H9 (cell line): ENCODE measurements around the gene PRSS57. TPM values are rescaled to one million over a fixed set of nuclear protein-coding genes. Genes with fewer than 3 reads are reported as not detected.

Experiments
- DNase-seq: peaks from one replicate; pipeline ENCODE4 v3.0.0-alpha.2; 2017
- H2AFZ ChIP-seq: one replicate; pipeline ENCODE4 v1.6.1; 2013; ENCODE audit warnings: mild to moderate bottlenecking, low read length, control low read depth, moderate library complexity
- H2AK5ac ChIP-seq: 2 replicates; pipeline ENCODE4 v1.6.1; 2013; ENCODE audit warnings: low read length, control low read depth, mixed read lengths; ENCODE audit not compliant: insufficient read length
- H2BK120ac ChIP-seq: one replicate; pipeline ENCODE4 v1.6.1; 2013; ENCODE audit warnings: low read depth, mild to moderate bottlenecking, low read length, control low read depth, inconsistent platforms; ENCODE audit not compliant: poor library complexity, severe bottlenecking
- H2BK12ac ChIP-seq: 2 replicates; pipeline ENCODE4 v1.6.1; 2013; ENCODE audit warnings: low read length, control low read depth, mixed read lengths, low read depth; ENCODE audit not compliant: insufficient read length
- H2BK15ac ChIP-seq: 2 replicates; pipeline ENCODE4 v1.6.1; 2013; ENCODE audit warnings: low read depth, low read length, control low read depth
- H2BK20ac ChIP-seq: one replicate; pipeline ENCODE4 v1.6.1; 2013; ENCODE audit warnings: low read depth, mild to moderate bottlenecking, low read length, control low read depth, inconsistent platforms; ENCODE audit not compliant: poor library complexity, severe bottlenecking
- H2BK5ac ChIP-seq: 2 replicates; pipeline ENCODE4 v1.6.1; 2013; ENCODE audit warnings: low read length, control low read depth, mixed read lengths; ENCODE audit not compliant: insufficient read length
- H3K14ac ChIP-seq: 2 replicates; pipeline ENCODE4 v1.6.1; 2013; ENCODE audit warnings: low read length, control low read depth; ENCODE audit not compliant: insufficient read depth
- H3K18ac ChIP-seq: 2 replicates; pipeline ENCODE4 v1.6.1; 2013; ENCODE audit warnings: low read depth, mild to moderate bottlenecking, mixed read lengths, low read length, control low read depth; ENCODE audit not compliant: insufficient read length
- H3K23ac ChIP-seq: 2 replicates; pipeline ENCODE4 v1.6.1; 2013; ENCODE audit warnings: low read length, control low read depth, mixed read lengths, low read depth; ENCODE audit not compliant: insufficient read length
- H3K23me2 ChIP-seq: 2 replicates; pipeline ENCODE4 v1.6.1; 2013; ENCODE audit warnings: low read depth, mild to moderate bottlenecking, mixed read lengths, low read length, control low read depth; ENCODE audit not compliant: insufficient read length, poor library complexity, severe bottlenecking
- H3K27ac ChIP-seq: 2 replicates; pipeline ENCODE4 v1.5.1; 2013; ENCODE audit warnings: low read length, control low read depth, mixed read lengths, low read depth; ENCODE audit not compliant: insufficient read length
- H3K27me3 ChIP-seq: 2 replicates; pipeline ENCODE4 v1.6.1; 2013; ENCODE audit warnings: low read length, control low read depth, inconsistent platforms; ENCODE audit not compliant: insufficient read depth
- H3K4ac ChIP-seq: 2 replicates; pipeline ENCODE4 v1.6.1; 2013; ENCODE audit warnings: low read depth, mild to moderate bottlenecking, control low read depth, inconsistent platforms, low read length, moderate library complexity
- H3K4me1 ChIP-seq: 2 replicates; pipeline ENCODE4 v1.6.1; 2013; ENCODE audit warnings: low read length, control low read depth, inconsistent platforms; ENCODE audit not compliant: insufficient read depth
- H3K4me2 ChIP-seq: 2 replicates; pipeline ENCODE4 v1.6.1; 2013; ENCODE audit warnings: low read length, control low read depth, mixed read lengths; ENCODE audit not compliant: insufficient read length, insufficient read depth
- H3K56ac ChIP-seq: 2 replicates; pipeline ENCODE4 v1.6.1; 2013; ENCODE audit warnings: low read depth, mild to moderate bottlenecking, mixed read lengths, low read length, control low read depth; ENCODE audit not compliant: insufficient read length
- H3K79me1 ChIP-seq: 2 replicates; pipeline ENCODE4 v1.6.1; 2013; ENCODE audit warnings: low read depth, mild to moderate bottlenecking, moderate library complexity, low read length, control low read depth, inconsistent platforms; ENCODE audit not compliant: insufficient read depth, poor library complexity, severe bottlenecking
- H3K79me2 ChIP-seq: 2 replicates; pipeline ENCODE4 v1.6.1; 2013; ENCODE audit warnings: low read length, control low read depth, inconsistent platforms; ENCODE audit not compliant: insufficient read depth
- H3K9ac ChIP-seq: 2 replicates; pipeline ENCODE4 v1.6.1; 2013; ENCODE audit warnings: low read length, control low read depth, mixed read lengths; ENCODE audit not compliant: insufficient read length; ENCODE audit errors: extremely low read depth
- H3K9me3 ChIP-seq: one replicate; pipeline ENCODE4 v1.6.1; 2013; ENCODE audit warnings: low read depth, low read length, inconsistent platforms; ENCODE audit not compliant: control insufficient read depth
- H3T11ph ChIP-seq: one replicate; pipeline ENCODE4 v1.6.1; 2013; ENCODE audit warnings: mild to moderate bottlenecking, low read length, control low read depth, inconsistent platforms
- H4K20me1 ChIP-seq: one replicate; pipeline ENCODE4 v1.6.1; 2013; ENCODE audit not compliant: control insufficient read depth, insufficient read length, insufficient read depth
- H4K5ac ChIP-seq: 2 replicates; pipeline ENCODE4 v1.6.1; 2013; ENCODE audit warnings: low read depth, mild to moderate bottlenecking, mixed read lengths, low read length, control low read depth; ENCODE audit not compliant: insufficient read length
- H4K8ac ChIP-seq: replicated peaks from 2 replicates; pipeline ENCODE4 v1.6.1; 2013; ENCODE audit warnings: low read length, control low read depth, mixed read lengths, low read depth; ENCODE audit not compliant: insufficient read length
- H4K91ac ChIP-seq: 2 replicates; pipeline ENCODE4 v1.6.1; 2013; ENCODE audit warnings: low read depth, mild to moderate bottlenecking, moderate library complexity, mixed read lengths, low read length, control low read depth; ENCODE audit not compliant: insufficient read length
- H3K27ac Mint-ChIP-seq, 3 experiments: 2 replicates in 2 of 3; 3 replicates in 1 of 3; pipeline ENCODE4 v1.8.0; 2020 to 2021; ENCODE audit warnings: mixed read lengths in 3 of 3, mild to moderate bottlenecking in 1 of 3, moderate library complexity in 1 of 3
- H3K27me3 Mint-ChIP-seq: 2 replicates; pipeline ENCODE4 v1.8.0; 2021; ENCODE audit warnings: low read depth, mild to moderate bottlenecking, moderate library complexity, mixed read lengths
- H3K36me3 Mint-ChIP-seq, 3 experiments: 2 replicates in 2 of 3; 3 replicates in 1 of 3; pipeline ENCODE4 v1.8.0; 2020 to 2021; ENCODE audit warnings: low read depth in 3 of 3, mixed read lengths in 3 of 3; ENCODE audit not compliant: insufficient read depth in 1 of 3
- H3K4me1 Mint-ChIP-seq, 2 experiments: 2 replicates each; pipeline ENCODE4 v1.8.0; 2020; ENCODE audit warnings: mixed read lengths in 2 of 2
- H3K4me3 Mint-ChIP-seq, 2 experiments: 2 replicates in 1 of 2; 3 replicates in 1 of 2; pipeline ENCODE4 v1.8.0; 2020 to 2021; ENCODE audit warnings: mild to moderate bottlenecking in 2 of 2, mixed read lengths in 2 of 2, moderate library complexity in 1 of 2
- H3K9me3 Mint-ChIP-seq, 2 experiments: 2 replicates in 1 of 2; 3 replicates in 1 of 2; pipeline ENCODE4 v1.8.0; 2020; ENCODE audit warnings: mild to moderate bottlenecking in 2 of 2, mixed read lengths in 2 of 2, moderate library complexity in 1 of 2
- CTCF ChIP-seq: fragments of 200-600 bp; sonication (generic); conservative IDR thresholded peaks from 3 replicates; pipeline ENCODE4 v1.8.0; 2021; ENCODE audit warnings: antibody characterized with exemption, mild to moderate bottlenecking
- WGBS: extraction: QIAGEN DNeasy Blood & Tissue Kit; methylation state at CpG from one replicate; pipeline ENCODE4 v1.1.7; 2013; ENCODE audit warnings: missing lambda C conversion rate, low lambda C conversion rate, mixed read lengths; ENCODE audit not compliant: insufficient read length; ENCODE audit errors: extremely low coverage; 5-methylcytosine and 5-hydroxymethylcytosine counted together
- total RNA-seq: library from RNA; stranded (reverse); gene quantifications from 2 replicates; pipeline ENCODE4 v1.2.1, GENCODE V29; 2021

PRSS57 gene
- total RNA-seq, 1 experiment from 2014 or later, result not detected

- Histone ChIP-seq H4K91ac (no peak overlapping the region), H4K8ac (no peak overlapping the region), H2BK5ac (no peak overlapping the region), H3K4ac (no peak overlapping the region), H2BK120ac (no peak overlapping the region), H3K27ac (no peak overlapping the region), H3K14ac (no peak overlapping the region), H3K23ac (no peak overlapping the region), H3K4me1 (no peaks in the 10 kb centered on the region), H3T11ph (no peak overlapping the region), H3K27me3 (no peaks in the 10 kb centered on the region), H2BK20ac (no peak overlapping the region), H3K79me2 (no peaks in the 10 kb centered on the region), H3K79me1 (no peaks in the 10 kb centered on the region), H3K18ac (no peak overlapping the region), H3K56ac (no peak overlapping the region), H3K9me3 (no peaks in the 10 kb centered on the region), H4K5ac (no peak overlapping the region), H3K23me2 (no peaks in the 10 kb centered on the region), H2BK15ac (no peak overlapping the region), H2AFZ (no peak overlapping the region), H3K9ac (no peak overlapping the region), H4K20me1 (no peaks in the 10 kb centered on the region), H3K4me2 (no peak overlapping the region), H2AK5ac (no peak overlapping the region), H2BK12ac (no peak overlapping the region)
- H3K4me3 Mint-ChIP-seq, result no peak overlapping the region
- H3K36me3 Mint-ChIP-seq, result peaks cover 6 to 9% (median 8%) of the 10 kb centered on the region in 3 experiments; a peak in 6 of 7 replicates
- no peak for TF ChIP-seq CTCF
- H3K4me1 Mint-ChIP-seq, result peaks cover 7 to 9% of the 10 kb centered on the region in 2 experiments; a peak in 3 of 4 replicates
- peaks cover 3% of the 10 kb centered on the region; the same call in 1 of the 2 replicates for H3K27me3 Mint-ChIP-seq
- no CpG with 5 or more reads among the region's 54 CpGs for WGBS
- DNase-seq, result no peak
- H3K9me3 Mint-ChIP-seq, result peaks cover 4 to 8% of the 10 kb centered on the region in 2 experiments; a peak in 4 of 5 replicates
- H3K27ac Mint-ChIP-seq, result no peak overlapping the region
Measured at GRCh38 chr19:718991-719512, 23.8 kb upstream of the PRSS57 start.
